Retinal pigment epithelial cell (primary cell): Measurements from ENCODE around the gene CRYBB2.
A peak's percentile ranks its signal among the peaks of the same experiment; 100 is the strongest.

ENCODE experiments used
- DNase-seq: peaks from one replicate; pipeline ENCODE4 v3.0.0-alpha.2; 2010; ENCODE audit warnings: low read depth
- H3K4me3 ChIP-seq: 2 replicates; pipeline ENCODE4 v1.5.1; 2011; ENCODE audit warnings: mild to moderate bottlenecking, low read length, control low read depth, moderate library complexity
- CTCF ChIP-seq: conservative IDR thresholded peaks from 2 replicates; pipeline ENCODE4 v1.5.1; 2011; ENCODE audit warnings: low read depth, low read length, control low read depth, inconsistent platforms

CRYBB2 gene

GRCh38 chr22:25206998-25207397 lies 12.4 kb upstream of the CRYBB2 start:
- no peak overlapping the region for H3K4me3 ChIP-seq
- TF ChIP-seq CTCF: no peak
- no peak for DNase-seq

- no peak overlapping the region for H3K4me3 ChIP-seq
- TF ChIP-seq CTCF: no peak
- no peak for DNase-seq
These were observed 11.8 kb upstream of the CRYBB2 start for GRCh38 chr22:25207553-25208157.

DNA sequence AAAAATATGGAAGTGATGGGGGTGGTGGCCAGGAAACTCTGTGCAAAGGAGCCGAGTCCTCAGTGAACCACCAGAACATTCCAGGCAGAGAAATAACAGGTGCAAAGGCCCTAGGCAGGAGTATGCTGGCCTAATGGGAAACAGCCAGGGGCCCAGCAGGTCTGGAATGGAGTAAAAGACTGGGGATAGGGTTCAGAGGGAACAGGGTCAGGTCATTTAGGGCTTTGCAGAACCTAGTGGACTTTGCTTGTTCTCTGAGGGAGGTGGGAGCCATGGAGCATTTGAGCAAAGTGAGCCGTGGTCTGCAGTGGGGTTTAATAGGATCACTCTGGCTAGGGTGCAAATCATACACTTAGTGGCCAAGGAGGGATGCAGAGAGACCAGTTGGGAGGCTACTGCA lies 11.1 kb upstream of the CRYBB2 start:
- DNase-seq: no peak
- no peak for TF ChIP-seq CTCF
- H3K4me3 ChIP-seq: no peak overlapping the region

DNA sequence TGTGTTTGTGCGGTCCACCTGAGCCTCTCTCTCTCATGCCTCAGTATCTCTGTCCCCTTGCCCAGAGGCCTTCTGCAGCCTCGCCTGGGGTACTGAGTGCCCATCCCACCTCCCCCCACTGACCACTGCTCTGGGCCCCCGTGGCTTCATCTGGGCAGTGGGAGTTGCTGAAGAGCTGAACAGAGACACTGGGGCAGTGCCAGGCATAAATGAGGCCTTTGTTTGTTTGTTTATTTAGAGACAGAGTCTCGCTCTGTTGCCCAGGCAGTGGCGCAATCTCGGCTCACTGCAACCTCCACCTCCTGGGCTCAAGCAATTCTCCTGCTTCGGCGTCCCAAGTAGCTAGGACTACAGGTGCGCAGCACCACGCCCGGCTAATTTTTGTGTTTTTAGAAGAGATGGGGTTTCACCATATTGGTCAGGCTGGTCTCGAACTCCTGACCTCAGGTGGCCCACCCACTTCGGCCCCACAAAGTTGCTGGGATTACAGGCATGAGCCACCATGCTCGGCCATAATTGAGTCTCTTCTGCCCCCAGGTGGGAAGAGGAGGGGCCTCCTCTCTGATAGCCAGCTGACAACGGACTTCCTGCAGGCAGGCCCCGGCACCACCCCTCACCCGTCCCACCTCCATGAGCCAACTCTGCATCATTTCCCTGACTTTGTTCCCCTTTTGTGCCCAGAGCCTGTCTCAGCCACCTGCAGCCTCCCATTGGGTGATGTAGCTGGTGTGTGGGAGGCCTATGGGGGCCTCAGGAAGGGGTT lies 10.5 kb upstream of the CRYBB2 start:
- DNase-seq: no peak
- no peak for TF ChIP-seq CTCF
- H3K4me3 ChIP-seq: no peak overlapping the region

DNA sequence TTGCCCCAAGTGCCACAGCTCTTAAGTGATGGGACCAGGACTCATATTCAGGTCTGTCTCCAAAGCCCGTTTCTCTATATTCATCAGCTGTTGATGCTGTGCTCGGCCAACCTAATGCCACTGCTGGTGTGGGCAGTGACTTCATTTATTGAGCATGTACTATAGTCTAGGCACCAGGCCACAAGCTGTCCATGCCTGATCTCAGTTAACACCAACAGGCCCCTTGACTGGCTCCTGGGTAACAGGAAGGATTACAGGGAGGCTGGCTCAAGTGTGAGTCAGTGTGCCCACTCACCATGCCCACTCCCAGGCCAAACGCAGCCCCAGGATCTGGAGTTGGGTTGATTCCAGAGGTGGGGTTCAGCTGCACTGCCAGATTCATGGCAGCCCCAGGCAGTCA lies 8.6 kb upstream of the CRYBB2 start:
- DNase-seq: no peak
- no peak overlapping the region for H3K4me3 ChIP-seq
- no peak for TF ChIP-seq CTCF

GRCh38 chr22:25212337-25212736 lies 7.1 kb upstream of the CRYBB2 start:
- H3K4me3 ChIP-seq: no peak overlapping the region
- peak; percentile 7 for TF ChIP-seq CTCF
- no peak for DNase-seq

- no peak for DNase-seq
- H3K4me3 ChIP-seq: no peak overlapping the region
- no peak for TF ChIP-seq CTCF
These were observed 6.2 kb upstream of the CRYBB2 start for GRCh38 chr22:25213221-25213620.
